ENCODE data around the gene CLIC3.

Gene CLIC3

DNA sequence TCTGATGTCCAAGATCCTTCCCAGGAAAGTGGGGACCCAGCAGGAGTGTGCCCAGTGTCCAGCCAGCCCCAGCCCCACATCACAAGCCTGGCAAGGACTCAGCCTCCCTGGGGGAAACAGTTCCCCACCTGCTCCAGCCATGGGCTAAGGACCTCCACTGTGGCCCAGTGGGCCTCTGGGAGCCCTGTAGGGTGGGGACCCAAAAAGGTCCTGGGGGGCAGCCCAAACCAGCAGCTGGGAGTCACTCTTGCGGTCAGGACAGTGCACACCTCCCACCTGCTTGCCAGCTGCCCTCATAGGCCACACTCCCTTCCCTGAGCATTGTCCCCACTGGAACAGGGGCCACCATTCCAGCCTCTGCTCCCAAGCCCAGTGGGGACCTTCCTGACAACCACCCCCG is 30.0 kb upstream of the CLIC3 start:
- TF ChIP-seq, protein P1, sequence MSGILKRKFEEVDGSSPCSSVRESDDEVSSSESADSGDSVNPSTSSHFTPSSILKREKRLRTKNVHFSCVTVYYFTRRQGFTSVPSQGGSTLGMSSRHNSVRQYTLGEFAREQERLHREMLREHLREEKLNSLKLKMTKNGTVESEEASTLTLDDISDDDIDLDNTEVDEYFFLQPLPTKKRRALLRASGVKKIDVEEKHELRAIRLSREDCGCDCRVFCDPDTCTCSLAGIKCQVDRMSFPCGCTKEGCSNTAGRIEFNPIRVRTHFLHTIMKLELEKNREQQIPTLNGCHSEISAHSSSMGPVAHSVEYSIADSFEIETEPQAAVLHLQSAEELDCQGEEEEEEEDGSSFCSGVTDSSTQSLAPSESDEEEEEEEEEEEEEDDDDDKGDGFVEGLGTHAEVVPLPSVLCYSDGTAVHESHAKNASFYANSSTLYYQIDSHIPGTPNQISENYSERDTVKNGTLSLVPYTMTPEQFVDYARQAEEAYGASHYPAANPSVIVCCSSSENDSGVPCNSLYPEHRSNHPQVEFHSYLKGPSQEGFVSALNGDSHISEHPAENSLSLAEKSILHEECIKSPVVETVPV (CRISPR knock-in tag; IDR thresholded peaks at IDR 0.05), result no peak
- TF ChIP-seq ZNF70 (CRISPR knock-in tag; IDR thresholded peaks at IDR 0.05) (no peak), GLIS3 (CRISPR knock-in tag; IDR thresholded peaks at IDR 0.05) (no peak), SNAI2 (CRISPR knock-in tag; IDR thresholded peaks at IDR 0.05) (no peak)
- TF ChIP-seq, protein P2, sequence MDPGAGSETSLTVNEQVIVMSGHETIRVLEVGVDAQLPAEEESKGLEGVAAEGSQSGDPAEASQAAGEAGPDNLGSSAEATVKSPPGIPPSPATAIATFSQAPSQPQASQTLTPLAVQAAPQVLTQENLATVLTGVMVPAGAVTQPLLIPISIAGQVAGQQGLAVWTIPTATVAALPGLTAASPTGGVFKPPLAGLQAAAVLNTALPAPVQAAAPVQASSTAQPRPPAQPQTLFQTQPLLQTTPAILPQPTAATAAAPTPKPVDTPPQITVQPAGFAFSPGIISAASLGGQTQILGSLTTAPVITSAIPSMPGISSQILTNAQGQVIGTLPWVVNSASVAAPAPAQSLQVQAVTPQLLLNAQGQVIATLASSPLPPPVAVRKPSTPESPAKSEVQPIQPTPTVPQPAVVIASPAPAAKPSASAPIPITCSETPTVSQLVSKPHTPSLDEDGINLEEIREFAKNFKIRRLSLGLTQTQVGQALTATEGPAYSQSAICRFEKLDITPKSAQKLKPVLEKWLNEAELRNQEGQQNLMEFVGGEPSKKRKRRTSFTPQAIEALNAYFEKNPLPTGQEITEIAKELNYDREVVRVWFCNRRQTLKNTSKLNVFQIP (CRISPR knock-in tag; IDR thresholded peaks at IDR 0.05; ENCODE audit: borderline replicate concordance, low read depth), result no peak
- ATAC-seq, result no peak

DNA sequence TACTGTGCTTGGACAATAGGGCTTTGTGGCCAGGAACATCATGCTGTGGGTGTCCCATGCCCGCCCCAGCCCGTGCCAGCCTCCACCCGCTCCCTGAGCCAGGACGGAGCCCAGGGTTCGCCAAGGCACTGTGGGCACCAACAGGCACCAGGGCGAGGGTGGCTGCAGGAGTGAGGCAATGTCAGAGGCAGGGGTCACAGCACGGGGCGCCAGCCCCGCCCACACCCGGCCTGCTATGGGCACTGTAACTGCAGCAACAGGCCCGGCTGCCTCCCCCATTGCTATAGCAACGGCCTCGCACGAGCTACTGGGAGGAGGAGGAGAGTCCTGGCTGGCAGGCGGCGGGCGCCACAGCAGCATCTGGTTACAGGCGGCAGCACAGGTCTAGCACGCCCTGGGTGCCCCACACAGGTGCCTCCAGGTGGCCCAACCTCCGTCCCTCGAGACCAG is 29.2 kb upstream of the CLIC3 start:
- no peak for TF ChIP-seq ESRRG (CRISPR knock-in tag; IDR thresholded peaks at IDR 0.05)

DNA sequence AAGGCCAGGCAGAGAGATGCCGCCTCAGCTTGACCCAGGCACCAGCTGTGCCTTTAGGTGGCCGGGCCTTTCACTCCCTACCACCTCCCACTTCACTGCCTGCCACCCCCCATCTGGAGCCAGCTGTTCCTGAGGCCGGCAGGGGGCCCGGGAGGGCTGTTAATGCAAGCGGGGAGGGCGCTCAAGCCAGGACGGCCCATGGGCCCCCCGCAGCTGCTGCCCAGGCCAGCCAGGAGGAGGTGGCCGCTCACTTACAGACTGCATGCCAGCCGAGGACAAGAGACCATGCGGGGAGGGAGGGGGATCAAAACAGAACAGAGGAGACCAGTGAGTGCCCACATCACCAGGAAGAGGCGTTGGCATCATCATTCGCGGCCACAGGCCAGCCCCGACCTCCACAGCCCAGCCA is 27.2 kb upstream of the CLIC3 start:
- TF ChIP-seq ZFP30 (CRISPR knock-in tag; IDR thresholded peaks at IDR 0.05) (no peak), ARNTL (CRISPR knock-in tag; IDR thresholded peaks at IDR 0.05; ENCODE audit: borderline replicate concordance, low read depth) (no peak), ZNF70 (CRISPR knock-in tag; IDR thresholded peaks at IDR 0.05) (no peak), BACH2 (CRISPR knock-in tag; IDR thresholded peaks at IDR 0.05; ENCODE audit: borderline replicate concordance) (no peak), ZFP3 (CRISPR knock-in tag; IDR thresholded peaks at IDR 0.05) (no peak), TCF4 (CRISPR knock-in tag; IDR thresholded peaks at IDR 0.05; ENCODE audit: borderline replicate concordance) (no peak), TOX (CRISPR knock-in tag; IDR thresholded peaks at IDR 0.05; ENCODE audit: borderline replicate concordance) (no peak), ESRRG (CRISPR knock-in tag; IDR thresholded peaks at IDR 0.05) (no peak), GLIS3 (CRISPR knock-in tag; IDR thresholded peaks at IDR 0.05) (no peak), PPARA (CRISPR knock-in tag; IDR thresholded peaks at IDR 0.05; ENCODE audit: borderline replicate concordance) (no peak), OSR1 (CRISPR knock-in tag; IDR thresholded peaks at IDR 0.05) (no peak), ZNF8 (CRISPR knock-in tag; IDR thresholded peaks at IDR 0.05) (no peak)
- TF ChIP-seq, protein P3, sequence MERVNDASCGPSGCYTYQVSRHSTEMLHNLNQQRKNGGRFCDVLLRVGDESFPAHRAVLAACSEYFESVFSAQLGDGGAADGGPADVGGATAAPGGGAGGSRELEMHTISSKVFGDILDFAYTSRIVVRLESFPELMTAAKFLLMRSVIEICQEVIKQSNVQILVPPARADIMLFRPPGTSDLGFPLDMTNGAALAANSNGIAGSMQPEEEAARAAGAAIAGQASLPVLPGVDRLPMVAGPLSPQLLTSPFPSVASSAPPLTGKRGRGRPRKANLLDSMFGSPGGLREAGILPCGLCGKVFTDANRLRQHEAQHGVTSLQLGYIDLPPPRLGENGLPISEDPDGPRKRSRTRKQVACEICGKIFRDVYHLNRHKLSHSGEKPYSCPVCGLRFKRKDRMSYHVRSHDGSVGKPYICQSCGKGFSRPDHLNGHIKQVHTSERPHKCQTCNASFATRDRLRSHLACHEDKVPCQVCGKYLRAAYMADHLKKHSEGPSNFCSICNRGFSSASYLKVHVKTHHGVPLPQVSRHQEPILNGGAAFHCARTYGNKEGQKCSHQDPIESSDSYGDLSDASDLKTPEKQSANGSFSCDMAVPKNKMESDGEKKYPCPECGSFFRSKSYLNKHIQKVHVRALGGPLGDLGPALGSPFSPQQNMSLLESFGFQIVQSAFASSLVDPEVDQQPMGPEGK (CRISPR knock-in tag; IDR thresholded peaks at IDR 0.05; ENCODE audit: borderline replicate concordance), result no peak
- TF ChIP-seq, protein P1 (CRISPR knock-in tag; IDR thresholded peaks at IDR 0.05), result no peak
- no peak for ATAC-seq

More for the DNA sequence above, 29.2 kb upstream of the CLIC3 start:
- ATAC-seq, result no peak

DNA sequence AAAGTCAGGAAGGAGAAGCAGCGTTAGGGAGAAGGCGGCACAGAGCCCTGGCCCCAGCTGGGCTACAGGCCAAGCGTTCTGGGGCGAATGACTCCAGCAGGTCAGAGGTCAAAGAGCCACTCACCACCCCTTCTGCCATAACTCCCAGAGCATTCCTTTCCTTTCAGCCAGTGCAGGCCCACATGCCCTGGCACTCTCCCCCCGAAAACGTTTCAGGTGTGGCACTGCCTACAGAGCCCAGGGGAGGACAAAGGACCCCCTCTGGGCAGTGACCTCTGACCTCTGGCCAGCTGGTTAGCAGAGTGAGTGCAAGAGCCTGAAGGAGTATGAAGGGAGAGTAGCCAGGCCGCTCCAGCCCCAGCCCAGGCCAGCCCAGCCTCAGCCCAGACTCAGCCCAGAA is 26.8 kb upstream of the CLIC3 start:
- TF ChIP-seq PPARA (CRISPR knock-in tag; IDR thresholded peaks at IDR 0.05; ENCODE audit: borderline replicate concordance), result no peak
- TF ChIP-seq SNAI2 (CRISPR knock-in tag; IDR thresholded peaks at IDR 0.05), result no peak
- TF ChIP-seq ZFP30 (CRISPR knock-in tag; IDR thresholded peaks at IDR 0.05), result no peak
- TF ChIP-seq, protein P4, sequence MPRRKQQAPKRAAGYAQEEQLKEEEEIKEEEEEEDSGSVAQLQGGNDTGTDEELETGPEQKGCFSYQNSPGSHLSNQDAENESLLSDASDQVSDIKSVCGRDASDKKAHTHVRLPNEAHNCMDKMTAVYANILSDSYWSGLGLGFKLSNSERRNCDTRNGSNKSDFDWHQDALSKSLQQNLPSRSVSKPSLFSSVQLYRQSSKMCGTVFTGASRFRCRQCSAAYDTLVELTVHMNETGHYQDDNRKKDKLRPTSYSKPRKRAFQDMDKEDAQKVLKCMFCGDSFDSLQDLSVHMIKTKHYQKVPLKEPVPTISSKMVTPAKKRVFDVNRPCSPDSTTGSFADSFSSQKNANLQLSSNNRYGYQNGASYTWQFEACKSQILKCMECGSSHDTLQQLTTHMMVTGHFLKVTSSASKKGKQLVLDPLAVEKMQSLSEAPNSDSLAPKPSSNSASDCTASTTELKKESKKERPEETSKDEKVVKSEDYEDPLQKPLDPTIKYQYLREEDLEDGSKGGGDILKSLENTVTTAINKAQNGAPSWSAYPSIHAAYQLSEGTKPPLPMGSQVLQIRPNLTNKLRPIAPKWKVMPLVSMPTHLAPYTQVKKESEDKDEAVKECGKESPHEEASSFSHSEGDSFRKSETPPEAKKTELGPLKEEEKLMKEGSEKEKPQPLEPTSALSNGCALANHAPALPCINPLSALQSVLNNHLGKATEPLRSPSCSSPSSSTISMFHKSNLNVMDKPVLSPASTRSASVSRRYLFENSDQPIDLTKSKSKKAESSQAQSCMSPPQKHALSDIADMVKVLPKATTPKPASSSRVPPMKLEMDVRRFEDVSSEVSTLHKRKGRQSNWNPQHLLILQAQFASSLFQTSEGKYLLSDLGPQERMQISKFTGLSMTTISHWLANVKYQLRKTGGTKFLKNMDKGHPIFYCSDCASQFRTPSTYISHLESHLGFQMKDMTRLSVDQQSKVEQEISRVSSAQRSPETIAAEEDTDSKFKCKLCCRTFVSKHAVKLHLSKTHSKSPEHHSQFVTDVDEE (CRISPR knock-in tag; IDR thresholded peaks at IDR 0.05), result no peak
- TF ChIP-seq ARNTL (CRISPR knock-in tag; IDR thresholded peaks at IDR 0.05; ENCODE audit: borderline replicate concordance, low read depth), result no peak
- no peak for TF ChIP-seq TCF4 (CRISPR knock-in tag; IDR thresholded peaks at IDR 0.05; ENCODE audit: borderline replicate concordance)
- TF ChIP-seq ZNF8 (CRISPR knock-in tag; IDR thresholded peaks at IDR 0.05), result no peak
- TF ChIP-seq ZC3H10 (CRISPR knock-in tag; IDR thresholded peaks at IDR 0.05), result no peak
- TF ChIP-seq OSR1 (CRISPR knock-in tag; IDR thresholded peaks at IDR 0.05), result no peak
- TF ChIP-seq GLIS3 (CRISPR knock-in tag; IDR thresholded peaks at IDR 0.05), result no peak
- no peak for TF ChIP-seq ESRRG (CRISPR knock-in tag; IDR thresholded peaks at IDR 0.05)
- TF ChIP-seq, protein P3 (CRISPR knock-in tag; IDR thresholded peaks at IDR 0.05; ENCODE audit: borderline replicate concordance), result no peak
- TF ChIP-seq ZNF565 (CRISPR knock-in tag; conservative IDR thresholded peaks at IDR 0.05; ENCODE audit: low read depth), result no peak
- ATAC-seq, result no peak
